ENCODE data around the gene SCARF2.
"Not testable (repeated sequence)": the region's sequence is repeated elsewhere in the genome, so short reads cannot be mapped to it uniquely, and the experiment has no call there.

The SCARF2 gene, protein sequence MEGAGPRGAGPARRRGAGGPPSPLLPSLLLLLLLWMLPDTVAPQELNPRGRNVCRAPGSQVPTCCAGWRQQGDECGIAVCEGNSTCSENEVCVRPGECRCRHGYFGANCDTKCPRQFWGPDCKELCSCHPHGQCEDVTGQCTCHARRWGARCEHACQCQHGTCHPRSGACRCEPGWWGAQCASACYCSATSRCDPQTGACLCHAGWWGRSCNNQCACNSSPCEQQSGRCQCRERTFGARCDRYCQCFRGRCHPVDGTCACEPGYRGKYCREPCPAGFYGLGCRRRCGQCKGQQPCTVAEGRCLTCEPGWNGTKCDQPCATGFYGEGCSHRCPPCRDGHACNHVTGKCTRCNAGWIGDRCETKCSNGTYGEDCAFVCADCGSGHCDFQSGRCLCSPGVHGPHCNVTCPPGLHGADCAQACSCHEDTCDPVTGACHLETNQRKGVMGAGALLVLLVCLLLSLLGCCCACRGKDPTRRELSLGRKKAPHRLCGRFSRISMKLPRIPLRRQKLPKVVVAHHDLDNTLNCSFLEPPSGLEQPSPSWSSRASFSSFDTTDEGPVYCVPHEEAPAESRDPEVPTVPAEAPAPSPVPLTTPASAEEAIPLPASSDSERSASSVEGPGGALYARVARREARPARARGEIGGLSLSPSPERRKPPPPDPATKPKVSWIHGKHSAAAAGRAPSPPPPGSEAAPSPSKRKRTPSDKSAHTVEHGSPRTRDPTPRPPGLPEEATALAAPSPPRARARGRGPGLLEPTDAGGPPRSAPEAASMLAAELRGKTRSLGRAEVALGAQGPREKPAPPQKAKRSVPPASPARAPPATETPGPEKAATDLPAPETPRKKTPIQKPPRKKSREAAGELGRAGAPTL

DNA sequence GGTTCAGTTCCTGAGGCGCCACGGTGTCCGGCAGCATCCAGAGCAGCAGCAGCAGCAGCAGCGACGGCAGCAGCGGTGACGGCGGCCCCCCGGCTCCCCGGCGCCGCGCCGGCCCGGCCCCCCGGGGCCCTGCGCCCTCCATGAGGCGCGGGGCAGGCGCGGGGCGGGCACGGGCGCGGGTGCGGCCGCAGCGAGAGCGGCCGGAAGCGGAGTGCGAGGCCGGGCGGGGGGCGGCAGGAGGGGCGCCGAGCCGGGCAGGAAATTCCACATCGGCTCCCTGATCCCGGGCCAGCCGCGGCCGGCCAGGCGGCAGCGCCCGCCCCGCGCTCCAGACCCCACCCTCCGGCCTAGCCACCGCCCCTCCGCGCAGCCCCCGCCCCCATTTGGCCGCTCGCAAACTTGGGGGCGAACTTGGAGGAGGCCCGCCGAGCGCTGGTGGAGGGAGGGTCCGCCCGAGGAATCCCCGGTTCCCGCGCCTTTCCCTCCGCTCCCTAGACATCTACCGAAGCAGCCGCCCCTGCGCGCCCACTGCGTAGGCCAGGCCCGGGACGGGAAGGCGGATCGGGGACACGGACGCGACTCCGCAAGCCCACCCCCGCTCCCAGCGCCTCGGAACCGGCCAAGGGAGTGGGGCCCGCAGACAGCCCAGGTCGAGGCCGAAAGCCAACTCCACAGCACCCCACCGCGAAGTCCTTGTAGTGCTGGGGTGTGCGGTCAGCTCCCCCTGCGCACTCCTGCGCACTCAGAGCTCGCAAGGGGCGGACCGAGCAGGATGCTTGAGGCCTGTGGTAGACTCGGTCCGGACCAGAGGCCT lies at the start of gene SCARF2:
SCARF2 (minus strand) TSS at position 213 of the 814 bp plus-strand sequence; CDS start at position 142, 71 bp downstream.
- in situ Hi-C loops (cut with MboI; ENCODE audit: low pct_unique_long_range_greater_than_20kb, low sequenced_read_pairs) = no loop called here
- no peak for DNase-seq

DNA sequence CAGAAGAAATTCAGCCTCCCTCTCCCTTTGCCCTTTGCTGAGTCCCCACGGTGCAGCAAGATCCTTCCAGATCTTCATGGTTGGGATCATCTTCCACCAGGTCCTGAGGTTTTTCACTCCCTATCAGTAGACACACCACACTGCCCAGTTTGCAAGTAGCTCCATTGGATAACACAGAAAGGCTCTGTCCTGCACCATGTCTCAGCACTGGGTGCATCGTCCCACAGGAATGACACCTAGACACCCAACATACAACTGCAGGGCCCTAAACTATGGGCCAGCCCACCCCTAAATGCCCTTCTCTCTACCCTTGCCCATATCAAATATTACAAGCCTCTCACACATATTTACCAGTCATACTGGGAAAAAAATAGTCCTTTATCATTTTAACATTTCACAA lies 48.6 kb upstream of the SCARF2 start:
- in situ Hi-C loops (cut with MboI; ENCODE audit: low pct_unique_long_range_greater_than_20kb, low sequenced_read_pairs) = no loop called here
- DNase-seq = no peak

DNA sequence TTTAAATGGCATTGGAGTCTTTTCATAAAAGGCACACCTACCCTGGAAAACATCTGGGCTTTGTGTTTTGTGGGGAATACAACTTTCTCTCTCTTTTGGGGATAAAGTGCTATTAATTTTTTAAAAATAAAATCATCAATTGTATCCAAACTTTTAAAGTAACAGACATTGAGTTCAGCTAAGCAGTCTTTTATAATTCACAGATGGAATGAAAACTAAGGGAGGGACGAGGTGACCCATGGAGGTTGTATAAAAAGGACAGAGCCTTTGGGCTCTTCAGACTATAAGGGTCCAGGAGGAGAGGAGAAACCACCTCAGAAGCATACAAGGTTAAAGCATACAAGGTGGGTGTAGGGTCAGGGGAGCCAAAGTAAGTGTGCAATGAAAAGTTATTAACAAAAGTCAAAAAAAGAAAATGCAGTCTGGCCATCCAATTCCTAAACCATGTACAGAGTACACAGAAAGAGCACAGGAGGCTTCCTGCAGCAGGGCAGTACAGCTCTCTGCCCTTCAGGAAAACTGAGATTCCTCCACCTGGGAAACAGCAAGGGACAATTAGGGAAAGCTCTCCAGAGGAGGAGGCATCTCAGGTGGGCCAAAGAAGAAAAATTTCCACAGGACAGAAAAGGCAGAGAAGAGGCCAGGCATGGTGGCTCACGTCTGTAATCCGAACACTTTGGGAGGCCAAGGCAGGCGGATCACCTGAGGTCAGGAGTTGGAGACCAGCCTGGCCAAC lies 47.5 kb upstream of the SCARF2 start:
- DNase-seq = no peak
- in situ Hi-C loops (cut with MboI; ENCODE audit: low pct_unique_long_range_greater_than_20kb, low sequenced_read_pairs) = no loop called here

DNA sequence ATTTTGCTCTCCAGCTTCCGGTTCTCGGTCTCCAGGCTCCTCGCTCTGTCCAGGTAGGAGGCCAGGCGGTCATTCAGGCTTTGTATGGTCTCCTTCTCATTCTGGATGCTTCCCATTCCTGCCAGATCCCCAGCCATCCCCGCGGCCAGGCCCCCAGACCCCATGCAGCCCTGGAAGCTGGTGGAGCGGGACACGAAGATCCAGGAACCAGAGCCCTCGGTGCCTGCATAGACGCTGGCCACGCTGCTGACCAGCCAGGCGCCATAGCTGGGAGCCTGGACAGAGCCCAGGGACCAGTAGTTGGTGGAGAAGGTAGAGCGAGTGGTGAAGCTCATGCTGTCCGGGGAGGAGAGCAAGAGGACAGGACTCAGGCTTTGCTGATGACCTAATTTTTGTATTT lies 46.1 kb upstream of the SCARF2 start:
- in situ Hi-C loops (cut with MboI; ENCODE audit: low pct_unique_long_range_greater_than_20kb, low sequenced_read_pairs) = no loop called here
- no peak for DNase-seq

DNA sequence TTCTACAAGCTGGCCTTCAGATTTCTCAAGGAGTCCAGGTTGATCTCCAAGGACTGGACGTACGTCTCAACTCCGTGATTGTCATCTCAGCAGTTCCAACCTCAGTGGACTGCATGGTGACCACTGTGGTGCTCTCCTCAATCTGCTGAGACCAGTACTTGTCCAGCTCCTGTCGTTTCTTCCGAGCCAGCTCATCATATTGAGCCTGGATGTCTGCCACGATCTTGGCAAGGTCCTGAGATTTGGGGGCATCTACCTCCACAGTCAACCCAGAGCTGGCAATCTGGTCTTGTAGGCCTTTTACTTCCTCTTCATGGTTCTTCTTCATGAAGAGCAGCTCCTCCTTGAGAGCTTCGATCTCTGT lies 45.5 kb upstream of the SCARF2 start:
- in situ Hi-C loops (cut with MboI; ENCODE audit: low pct_unique_long_range_greater_than_20kb, low sequenced_read_pairs) = not testable (repeated sequence)

DNA sequence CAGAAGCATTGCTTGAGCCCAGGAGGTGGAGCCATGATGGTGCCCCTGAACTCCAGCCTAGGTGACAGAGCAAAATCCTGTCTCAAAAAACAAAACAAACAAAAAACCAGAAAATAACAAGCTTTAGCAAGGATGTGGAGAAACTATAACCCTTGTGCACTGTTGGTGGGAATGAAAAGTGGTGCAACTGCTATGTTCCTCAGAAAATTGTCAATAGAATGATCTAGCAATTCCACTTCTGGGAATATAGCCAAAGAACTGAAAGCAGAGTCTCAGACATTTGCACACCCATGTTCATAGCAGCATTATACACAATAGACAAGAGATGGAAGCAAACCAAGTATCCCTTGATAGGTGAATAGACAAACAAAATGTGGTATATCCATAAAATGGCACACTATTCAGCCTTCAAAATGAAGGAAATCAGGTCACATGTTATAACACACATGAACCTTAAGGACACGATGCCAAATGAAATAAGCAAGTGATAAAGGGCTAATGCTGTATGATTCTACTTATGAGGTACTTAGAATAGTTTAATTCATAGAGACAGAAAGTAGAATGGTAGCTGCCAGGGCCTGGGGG lies 42.1 kb upstream of the SCARF2 start:
- in situ Hi-C loops (cut with MboI; ENCODE audit: low pct_unique_long_range_greater_than_20kb, low sequenced_read_pairs) = no loop called here
- DNase-seq = no peak

More for the DNA sequence above, 45.5 kb upstream of the SCARF2 start:
- DNase-seq = not testable (repeated sequence)

DNA sequence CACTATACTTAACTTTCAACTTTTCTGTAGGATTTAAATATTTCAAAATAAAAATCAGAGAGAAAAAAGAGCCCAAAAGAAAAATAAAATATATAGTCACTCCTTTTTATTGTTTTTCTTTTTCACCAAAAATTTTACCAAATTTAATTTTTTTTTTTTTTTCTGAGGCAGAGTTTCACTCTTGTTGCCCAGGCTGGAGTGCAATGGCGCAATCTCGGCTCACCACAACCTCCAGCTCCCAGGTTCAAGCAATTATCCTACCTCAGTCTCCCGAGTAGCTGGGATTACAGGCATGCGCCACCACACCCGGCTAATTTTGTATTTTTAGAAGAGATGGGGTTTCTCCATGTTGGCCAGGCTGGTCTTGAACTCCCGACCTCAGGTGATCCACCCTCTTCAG lies 40.4 kb upstream of the SCARF2 start:
- DNase-seq; in situ Hi-C loops (cut with MboI; ENCODE audit: low pct_unique_long_range_greater_than_20kb, low sequenced_read_pairs): not testable (repeated sequence)

DNA sequence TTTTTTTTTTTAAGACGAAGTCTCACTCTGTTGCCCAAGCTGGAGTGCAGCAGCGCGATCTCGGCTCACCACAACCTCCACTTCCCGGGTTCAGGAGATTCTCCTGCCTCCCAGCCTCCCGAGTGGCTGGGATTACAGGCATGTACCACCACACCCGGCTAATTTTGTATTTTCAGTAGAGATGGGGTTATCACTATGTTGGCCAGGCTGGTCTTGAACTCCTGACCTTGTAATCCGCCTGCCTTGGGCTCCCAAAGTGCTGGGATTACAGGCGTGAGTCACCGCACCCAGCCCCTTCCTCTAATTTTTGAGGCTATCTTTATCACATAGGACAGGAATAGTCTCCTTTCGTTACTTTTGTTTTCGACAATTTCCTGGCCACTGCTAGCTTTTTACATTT lies 37.9 kb upstream of the SCARF2 start:
- DNase-seq; in situ Hi-C loops (cut with MboI; ENCODE audit: low pct_unique_long_range_greater_than_20kb, low sequenced_read_pairs): not testable (repeated sequence)

DNA sequence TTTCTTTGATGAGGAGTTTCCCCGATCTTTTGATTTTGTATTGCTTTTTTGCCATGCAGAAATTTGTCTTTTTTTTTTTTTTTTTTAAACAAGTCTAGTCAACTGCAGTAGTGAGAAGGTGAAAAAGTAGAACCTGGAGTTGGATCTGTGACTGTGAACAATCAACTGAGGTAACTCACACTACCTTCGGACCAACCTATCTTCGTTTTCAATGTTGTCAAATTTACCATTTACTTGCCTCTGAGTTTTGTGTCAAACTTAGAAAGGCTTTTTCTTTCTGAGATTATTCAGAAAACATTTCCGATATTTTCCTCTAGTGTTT lies 37.5 kb upstream of the SCARF2 start:
- in situ Hi-C loops (cut with MboI; ENCODE audit: low pct_unique_long_range_greater_than_20kb, low sequenced_read_pairs) = no loop called here
- DNase-seq = no peak

DNA sequence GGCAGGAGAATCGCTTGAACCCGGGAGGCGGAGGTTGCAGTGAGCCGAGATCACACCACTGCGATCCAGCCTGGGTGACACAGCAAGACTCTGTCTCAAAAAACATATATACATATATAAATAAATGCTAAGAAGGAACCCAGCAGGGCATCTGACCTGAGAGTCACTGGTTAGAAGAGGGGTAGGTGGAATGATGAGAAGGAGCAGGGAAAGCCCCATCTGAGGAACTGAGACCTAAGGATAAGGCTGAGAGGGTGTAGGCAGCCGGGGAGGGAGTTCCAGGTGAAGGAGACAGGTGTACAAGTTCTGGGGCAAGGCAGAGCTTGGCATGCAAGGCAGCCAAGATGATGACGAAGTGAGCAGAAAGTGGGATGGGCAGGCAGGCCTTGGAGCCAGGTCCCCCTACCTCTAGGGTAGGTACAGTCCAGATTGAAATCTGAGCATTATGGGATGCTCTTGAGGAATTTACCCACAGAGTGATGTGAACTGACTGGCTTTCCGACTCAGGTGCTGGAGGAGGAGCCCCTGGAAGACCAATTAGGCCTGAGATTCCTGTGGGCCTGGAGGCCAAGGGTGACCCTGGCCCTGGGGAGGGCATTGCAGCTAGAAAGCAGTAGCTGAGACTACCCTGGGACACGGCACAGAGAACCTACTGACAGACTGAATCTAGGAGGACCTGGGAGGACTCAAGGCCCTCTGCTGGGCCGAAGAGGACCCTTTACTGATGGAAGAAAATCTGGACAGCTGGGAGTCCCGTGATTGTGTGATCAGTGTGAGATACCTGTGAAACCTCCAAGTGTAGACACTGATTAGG lies 35.2 kb upstream of the SCARF2 start:
- in situ Hi-C loops (cut with MboI; ENCODE audit: low pct_unique_long_range_greater_than_20kb, low sequenced_read_pairs) = no loop called here
- DNase-seq = no peak

DNA sequence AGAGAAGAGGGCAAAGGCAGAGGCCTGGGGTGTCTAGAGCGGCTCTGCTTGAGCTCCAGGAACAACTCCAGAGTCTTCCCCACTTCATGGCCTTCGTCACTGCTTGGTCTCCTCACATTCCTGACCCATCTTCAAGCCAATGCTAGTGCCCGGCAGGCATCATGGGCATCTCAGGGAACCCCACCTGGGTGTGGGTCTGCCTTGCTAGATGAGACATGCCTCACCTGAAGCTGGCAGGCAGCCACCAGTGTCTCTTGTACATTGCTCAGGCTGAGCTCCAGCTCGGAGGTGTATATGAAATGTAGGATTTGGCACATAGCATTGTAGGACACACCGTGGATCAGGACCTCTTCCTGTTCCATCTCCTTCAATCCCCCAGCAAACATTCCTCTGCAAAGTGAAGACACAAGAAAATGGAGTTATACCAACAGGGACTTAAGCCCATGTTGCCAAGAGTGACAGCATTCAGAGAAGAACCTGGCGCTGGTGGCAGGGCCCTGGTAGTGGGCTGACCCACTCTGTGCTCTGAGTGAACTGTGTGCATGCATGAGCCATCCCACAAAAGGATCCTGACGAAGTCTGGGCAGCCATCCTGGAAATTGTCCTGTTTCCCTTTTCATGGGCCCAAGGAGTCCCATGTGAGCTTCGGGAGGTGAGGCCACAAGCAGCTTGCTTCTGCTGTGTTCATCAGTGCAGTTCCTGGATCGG lies 33.7 kb upstream of the SCARF2 start:
- DNase-seq = no peak
- in situ Hi-C loops (cut with MboI; ENCODE audit: low pct_unique_long_range_greater_than_20kb, low sequenced_read_pairs) = no loop called here

DNA sequence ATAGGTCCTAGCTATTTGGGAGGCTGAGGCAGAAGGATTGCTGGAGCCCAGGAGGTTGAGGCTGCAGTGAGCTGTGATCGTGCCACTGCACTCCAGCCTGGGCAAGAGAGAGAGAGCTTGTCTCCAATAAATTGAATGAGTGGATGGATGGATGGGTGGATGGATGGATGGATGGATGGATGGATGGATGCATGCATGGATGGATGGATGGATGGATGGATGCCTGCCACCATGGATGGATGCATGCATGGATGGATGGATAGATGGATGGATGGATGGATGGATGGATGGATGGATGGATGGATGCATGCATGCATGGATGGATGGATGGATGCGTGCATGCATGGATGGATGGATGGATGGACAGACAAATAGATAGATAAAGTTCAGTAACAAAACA lies 32.9 kb upstream of the SCARF2 start:
- DNase-seq; in situ Hi-C loops (cut with MboI; ENCODE audit: low pct_unique_long_range_greater_than_20kb, low sequenced_read_pairs): not testable (repeated sequence)

DNA sequence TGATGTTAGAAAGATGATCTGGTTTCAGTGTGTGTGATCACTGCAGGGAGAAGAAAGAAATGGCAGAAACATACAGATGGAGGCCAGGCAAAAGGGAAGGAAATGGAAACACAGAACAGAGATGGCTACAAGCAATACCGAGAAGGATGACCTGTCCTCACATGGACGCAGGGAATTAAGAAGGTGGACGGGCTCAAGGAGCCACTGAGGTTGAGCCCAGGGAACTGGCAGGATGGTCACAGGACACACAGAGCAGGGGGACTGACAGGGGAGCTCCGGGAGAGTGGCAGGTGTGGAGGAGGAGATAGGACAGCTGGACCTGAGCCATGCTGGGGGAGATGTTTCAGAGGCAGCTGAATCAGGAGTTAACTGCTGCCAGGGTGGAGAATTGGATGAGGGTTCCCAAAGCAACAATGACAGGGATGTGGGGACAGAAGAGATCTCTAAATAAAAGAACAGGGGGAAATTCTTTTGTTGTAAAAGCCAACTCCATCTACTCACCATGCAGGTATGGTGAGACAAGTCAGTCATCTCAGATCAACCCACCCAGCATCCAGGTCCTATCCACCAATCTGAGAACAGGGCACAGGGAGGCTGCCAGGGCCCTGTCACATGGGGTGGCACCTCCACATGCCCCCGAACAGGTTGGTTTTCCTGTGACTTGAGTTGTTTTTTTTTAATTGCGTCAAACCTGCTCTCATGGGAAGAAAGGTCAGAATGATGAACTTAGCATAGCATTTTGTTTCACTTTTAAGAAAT lies 31.7 kb upstream of the SCARF2 start:
- no peak for DNase-seq
- in situ Hi-C loops (cut with MboI; ENCODE audit: low pct_unique_long_range_greater_than_20kb, low sequenced_read_pairs) = no loop called here

DNA sequence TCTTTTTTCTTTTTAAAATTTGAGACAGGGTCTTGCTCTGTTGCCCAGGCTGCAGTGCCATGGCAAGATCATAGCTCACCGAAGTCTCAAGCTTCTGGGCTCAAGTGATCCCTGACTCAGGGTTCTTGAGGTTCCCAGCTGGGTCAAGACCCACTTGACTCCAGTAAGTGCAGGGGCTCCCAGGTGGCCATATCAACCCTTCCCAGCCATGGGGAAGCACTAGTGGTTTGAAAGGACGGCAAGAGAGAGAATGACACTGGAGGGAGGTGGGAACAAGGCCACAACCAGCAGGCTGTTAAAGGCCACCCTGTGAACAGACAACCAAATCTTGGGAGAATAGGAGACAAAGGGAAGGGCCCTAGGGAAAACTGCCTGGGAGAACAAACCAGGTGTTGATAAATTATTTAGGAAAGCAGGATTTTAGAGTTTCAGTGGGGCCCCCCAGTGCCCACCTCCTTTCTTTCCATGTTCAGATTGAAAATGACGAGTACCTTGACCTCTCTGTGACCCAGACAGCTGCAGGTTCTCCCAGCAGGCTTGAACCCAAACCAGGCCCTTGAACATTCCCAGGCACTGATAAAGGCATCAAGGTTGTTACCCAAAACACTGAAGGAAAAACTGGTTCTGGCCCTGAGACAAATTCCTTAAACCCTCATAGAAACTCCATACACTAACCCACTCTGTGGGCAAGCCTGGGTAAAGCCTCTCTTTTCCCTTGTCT lies 29.2 kb upstream of the SCARF2 start:
- DNase-seq = no peak
- in situ Hi-C loops (cut with MboI; ENCODE audit: low pct_unique_long_range_greater_than_20kb, low sequenced_read_pairs) = no loop called here

DNA sequence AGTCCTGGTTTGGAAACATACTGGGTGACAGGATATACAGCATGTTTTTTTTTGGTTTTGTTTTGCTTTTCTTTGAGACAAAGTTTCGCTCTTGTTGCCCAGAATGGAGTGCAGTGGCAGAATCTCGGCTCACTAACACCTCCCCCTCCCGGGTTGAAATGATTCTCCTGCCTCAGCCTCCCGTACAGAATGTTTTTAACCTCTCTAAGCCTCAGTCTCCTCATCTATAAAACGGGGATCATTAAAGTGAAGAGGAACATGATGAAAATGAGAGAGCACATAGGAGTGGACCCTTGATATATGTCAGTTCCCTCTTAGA lies 28.1 kb upstream of the SCARF2 start:
- in situ Hi-C loops (cut with MboI; ENCODE audit: low pct_unique_long_range_greater_than_20kb, low sequenced_read_pairs) = no loop called here
- no peak for DNase-seq
